CD4-positive, alpha-beta T cell (primary cell): ENCODE results near the gene SERGEF. TPM values are rescaled to one million over a fixed set of nuclear protein-coding genes. Genes with fewer than 3 reads are reported as not detected.

ENCODE experiments used
- ATAC-seq: fragments of 200-7000 bp; cut with Tn5 transposase; one replicate; pipeline ENCODE4 v1.10.0; 2022; ENCODE audit warnings: mild to moderate bottlenecking; ENCODE audit not compliant: poor library complexity
- CTCF ChIA-PET: fragments of 350-600 bp; sonication (Branson Sonifier 250); formaldehyde crosslinking; loops from one replicate; lab custom pipeline; 2021; ENCODE audit warnings: antibody characterized with exemption, inconsistent platforms; lab: Charles Lee
- POLR2A ChIA-PET: fragments of 350-600 bp; sonication (Branson Sonifier 250); formaldehyde crosslinking; loops from one replicate; lab custom pipeline; 2021; ENCODE audit warnings: antibody characterized with exemption, inconsistent platforms; lab: Charles Lee
- DNase-seq, 14 experiments: peaks; one replicate each; pipeline ENCODE4 v3.0.0-alpha.2; 2013 to 2020; ENCODE audit warnings: mixed read lengths in 2 of 14
- H3K27ac ChIP-seq, 2 donors: one replicate each; pipeline versions ENCODE4 v1.5.1 to v1.7.0; 2013; ENCODE audit warnings: low read length in 2 of 2, low read depth in 1 of 2, mild to moderate bottlenecking in 1 of 2
- H3K27me3 ChIP-seq, 2 experiments: 1 replicate in 1 of 2; 2 replicates in 1 of 2; pipeline versions ENCODE4 v1.6.1 to v1.7.0; 2013; ENCODE audit warnings: low read length in 2 of 2, control low read depth in 1 of 2, mild to moderate bottlenecking in 1 of 2, moderate library complexity in 1 of 2; ENCODE audit not compliant: insufficient read depth in 2 of 2, control insufficient read depth in 1 of 2
- H3K36me3 ChIP-seq: one replicate; pipeline ENCODE4 v1.6.1; 2013; ENCODE audit warnings: low read length, control low read depth; ENCODE audit not compliant: insufficient read depth
- H3K4me1 ChIP-seq: one replicate; pipeline ENCODE4 v1.6.1; 2013; ENCODE audit warnings: low read length, control low read depth; ENCODE audit not compliant: insufficient read depth
- H3K4me3 ChIP-seq: one replicate; pipeline ENCODE4 v1.5.1; 2013; ENCODE audit warnings: mild to moderate bottlenecking, low read length, moderate library complexity
- H3K9me3 ChIP-seq, 2 experiments: 1 replicate in 1 of 2; 2 replicates in 1 of 2; pipeline versions ENCODE4 v1.6.1 to v1.7.0; 2013; ENCODE audit warnings: low read length in 2 of 2, mild to moderate bottlenecking in 2 of 2, control low read depth in 1 of 2, moderate library complexity in 1 of 2; ENCODE audit not compliant: control insufficient read depth in 1 of 2, insufficient read depth in 1 of 2
- H3K27ac Mint-ChIP-seq: one replicate; pipeline ENCODE4 v1.8.0; 2020; ENCODE audit warnings: mixed read lengths
- H3K27me3 Mint-ChIP-seq: one replicate; pipeline ENCODE4 v1.8.0; 2021; ENCODE audit warnings: mixed read lengths
- H3K36me3 Mint-ChIP-seq: one replicate; pipeline ENCODE4 v1.8.0; 2021; ENCODE audit warnings: low read depth, mixed read lengths
- H3K4me1 Mint-ChIP-seq: one replicate; pipeline ENCODE4 v1.8.0; 2021; ENCODE audit warnings: low read depth, mixed read lengths
- H3K4me3 Mint-ChIP-seq: one replicate; pipeline ENCODE4 v1.8.0; 2020; ENCODE audit warnings: mild to moderate bottlenecking, mixed read lengths
- H3K9me3 Mint-ChIP-seq: one replicate; pipeline ENCODE4 v1.8.0; 2020; ENCODE audit warnings: mixed read lengths
- CTCF ChIP-seq: fragments of 200-600 bp; IDR thresholded peaks from one replicate; pipeline ENCODE4 v1.8.0; 2022; ENCODE audit warnings: antibody characterized with exemption, mild to moderate bottlenecking
- intact Hi-C, 2 experiments: fragments of 100-400 bp; cut with DNase I in 1 of 2; cut with micrococcal nuclease in 1 of 2; formaldehyde crosslinking; loops; one replicate each; pipeline versions ENCODE4 v1.15.1 to v1.9.0; 2023 to 2025; cut with DNase I, micrococcal nuclease
- total RNA-seq, 174 experiments: library from RNA in 2 of 174; stranded (reverse) in 2 of 174; gene quantifications; one replicate each; pipeline ENCODE4 v1.2.3 and lab custom pipeline; 2021 to 2026

Gene SERGEF
- total RNA-seq, 2 experiments from 2014 or later: 35.2 to 37.1 TPM

GRCh38 chr11:17802491-17802890 lies 210.4 kb downstream of the SERGEF start:
- H3K27ac Mint-ChIP-seq: no peak overlapping the region
- no peak overlapping the region for H3K4me3 ChIP-seq

GRCh38 chr11:17801166-17801565 lies 211.7 kb downstream of the SERGEF start:
- Histone ChIP-seq H3K27ac (no peak overlapping the region), H3K9me3 (no peaks in the 10 kb centered on the region), H3K4me1 (no peaks in the 10 kb centered on the region), H3K27me3 (no peaks in the 10 kb centered on the region), H3K4me3 (no peak overlapping the region), H3K36me3 (peaks cover 2% of the 10 kb centered on the region)
- H3K4me3 Mint-ChIP-seq: no peak overlapping the region
- no peak overlapping the region for H3K27ac Mint-ChIP-seq
- intact Hi-C loops: no loop called here
- DNase-seq (no peak), ATAC-seq (no peak)
- POLR2A ChIA-PET: no interaction called here
- no peaks in the 10 kb centered on the region for H3K4me1 Mint-ChIP-seq
- peaks cover 5% of the 10 kb centered on the region for H3K36me3 Mint-ChIP-seq
- no peak for TF ChIP-seq CTCF
- CTCF ChIA-PET: no interaction called here
- no peaks in the 10 kb centered on the region for H3K27me3 Mint-ChIP-seq
- H3K9me3 Mint-ChIP-seq: no peaks in the 10 kb centered on the region

More at GRCh38 chr11:17802491-17802890, 210.4 kb downstream of the SERGEF start:
- intact Hi-C loops: no loop called here
- Mint-ChIP-seq H3K36me3 (peaks cover 4% of the 10 kb centered on the region), H3K9me3 (no peaks in the 10 kb centered on the region), H3K27me3 (no peaks in the 10 kb centered on the region), H3K4me3 (no peak overlapping the region), H3K4me1 (no peaks in the 10 kb centered on the region)
- no peak for DNase-seq
- ChIA-PET POLR2A (no interaction called here), CTCF (no interaction called here)
- Histone ChIP-seq H3K27me3 (no peaks in the 10 kb centered on the region), H3K36me3 (peaks cover 2% of the 10 kb centered on the region), H3K27ac (no peak overlapping the region), H3K4me1 (no peaks in the 10 kb centered on the region), H3K9me3 (no peaks in the 10 kb centered on the region)
- no peak for ATAC-seq
- no peak for TF ChIP-seq CTCF

GRCh38 chr11:17799147-17799546 lies 213.7 kb downstream of the SERGEF start:
- no peaks in the 10 kb centered on the region for H3K27me3 Mint-ChIP-seq
- ChIA-PET CTCF (no interaction called here), POLR2A (no interaction called here)
- no peaks in the 10 kb centered on the region for H3K27me3 ChIP-seq
- DNase-seq (no peak), ATAC-seq (no peak)
- intact Hi-C loops: no loop called here
- H3K4me1 ChIP-seq: no peaks in the 10 kb centered on the region
- TF ChIP-seq CTCF: no peak
- H3K9me3 Mint-ChIP-seq: no peaks in the 10 kb centered on the region
- peaks cover 8% of the 10 kb centered on the region for H3K36me3 Mint-ChIP-seq
- H3K4me3 ChIP-seq: no peak overlapping the region
- no peak overlapping the region for H3K4me3 Mint-ChIP-seq
- no peaks in the 10 kb centered on the region for H3K4me1 Mint-ChIP-seq
- H3K27ac Mint-ChIP-seq: no peak overlapping the region
- peaks cover 2% of the 10 kb centered on the region for H3K36me3 ChIP-seq
- no peak overlapping the region for H3K27ac ChIP-seq
- no peaks in the 10 kb centered on the region for H3K9me3 ChIP-seq
